HepG2 (cell line): Measurements from ENCODE around the gene E2F1. TPM values are rescaled to one million over a fixed set of nuclear protein-coding genes. Genes with fewer than 3 reads are reported as not detected.

Experiments used
- FOSL2 ChIP-seq: sonication (generic); formaldehyde crosslinking; IDR thresholded peaks from 2 replicates; pipeline ENCODE4 v1.4.0; 2020; ENCODE audit warnings: missing genetic modification reagents
- POLR2A ChIP-seq, 2 experiments: IDR thresholded peaks; 2 replicates each; pipeline ENCODE4 v1.6.1; 2011; ENCODE audit warnings: low read depth in 2 of 2, low read length in 2 of 2, mild to moderate bottlenecking in 1 of 2, moderate library complexity in 1 of 2; ENCODE audit not compliant: insufficient read depth in 1 of 2
- RARA ChIP-seq: IDR thresholded peaks from 2 replicates; pipeline ENCODE4 v1.6.1; 2016; ENCODE audit warnings: missing genetic modification reagents, missing compliant biosample characterization
- RXRB ChIP-seq: IDR thresholded peaks from 2 replicates; pipeline ENCODE4 v1.6.1; 2016; ENCODE audit warnings: borderline replicate concordance, missing genetic modification reagents, missing compliant biosample characterization
- SAFB2 ChIP-seq: sonication (generic); formaldehyde crosslinking; IDR thresholded peaks from 2 replicates; pipeline ENCODE4 v1.5.1; 2020; ENCODE audit warnings: missing genetic modification reagents, low read depth, mild to moderate bottlenecking, borderline replicate concordance
- SNAPC2 ChIP-seq: sonication (generic); formaldehyde crosslinking; IDR thresholded peaks from 2 replicates; pipeline ENCODE4 v1.8.1; 2022; ENCODE audit warnings: mild to moderate bottlenecking, missing genetic modification reagents
- ZNF674 ChIP-seq: sonication (generic); formaldehyde crosslinking; IDR thresholded peaks from 2 replicates; pipeline ENCODE4 v1.5.0; 2020; ENCODE audit warnings: low read depth, mild to moderate bottlenecking, missing genetic modification reagents
- ZNF768 ChIP-seq: sonication (generic); formaldehyde crosslinking; IDR thresholded peaks from 2 replicates; pipeline ENCODE4 v1.4.0; 2020; ENCODE audit warnings: missing genetic modification reagents
- ZNF883 ChIP-seq: sonication (generic); formaldehyde crosslinking; IDR thresholded peaks from 2 replicates; pipeline ENCODE4 v1.5.1; 2020; ENCODE audit warnings: mild to moderate bottlenecking, missing genetic modification reagents; ENCODE audit errors: not compliant biosample characterization
- ZNF891 ChIP-seq: sonication (generic); formaldehyde crosslinking; IDR thresholded peaks from 2 replicates; pipeline ENCODE4 v1.5.0; 2020; ENCODE audit warnings: mild to moderate bottlenecking, missing genetic modification reagents
- ZZZ3 ChIP-seq: sonication (generic); formaldehyde crosslinking; IDR thresholded peaks from 2 replicates; pipeline ENCODE4 v1.4.0; 2020; ENCODE audit warnings: missing genetic modification reagents, mild to moderate bottlenecking, borderline replicate concordance
- polyA plus RNA-seq, 8 experiments: library from polyadenylated mRNA; depleted of rRNA in 3 of 8; stranded (reverse) in 7 of 8; unstranded in 1 of 8; fragments of >200 nt; fragmentation: Illumina TruSeq in 4 of 8; extraction: Trizol in 4 of 8; gene quantifications; 2 replicates each; pipeline versions ENCODE4 v1.2.1 to v1.2.3, GENCODE V29; 2011 to 2016; ENCODE audit warnings: low read depth in 4 of 8, missing spikeins in 1 of 8, mixed read lengths in 1 of 8; ENCODE audit not compliant: insufficient read depth in 1 of 8
- total RNA-seq, 5 experiments: library from RNA; depleted of rRNA; stranded (reverse); fragments of >200 nt; fragmentation: Illumina TruSeq; extraction: Trizol; gene quantifications; 2 replicates each; pipeline ENCODE4 v1.2.3, GENCODE V29; 2016; ENCODE audit warnings: low read depth in 1 of 5
- TF ChIP-seq, protein P1 (sequence below): IDR thresholded peaks from 2 replicates; pipeline ENCODE4 v1.6.1; 2016; ENCODE audit warnings: missing genetic modification reagents, missing compliant biosample characterization
- TF ChIP-seq, protein P2 (sequence below): sonication (generic); formaldehyde crosslinking; IDR thresholded peaks from 2 replicates; pipeline ENCODE4 v1.4.0; 2020; ENCODE audit warnings: missing genetic modification reagents, borderline replicate concordance
- TF ChIP-seq, protein P3 (sequence below): sonication (generic); formaldehyde crosslinking; conservative IDR thresholded peaks from 2 replicates; pipeline ENCODE4 v1.8.0; 2022; ENCODE audit warnings: mild to moderate bottlenecking, moderate library complexity, missing genetic modification reagents
- TF ChIP-seq, protein P4 (sequence below): sonication (generic); formaldehyde crosslinking; IDR thresholded peaks from 2 replicates; pipeline ENCODE4 v1.9.0; 2022; ENCODE audit warnings: missing genetic modification reagents, mild to moderate bottlenecking, borderline replicate concordance
- TF ChIP-seq, protein P5 (sequence below): sonication (generic); formaldehyde crosslinking; IDR thresholded peaks from 2 replicates; pipeline ENCODE4 v1.5.1; 2020; ENCODE audit warnings: mild to moderate bottlenecking, missing genetic modification reagents, moderate library complexity
- TF ChIP-seq, protein P6 (sequence below): sonication (generic); IDR thresholded peaks from 2 replicates; pipeline ENCODE4 v1.6.1; 2016; ENCODE audit warnings: low read depth, borderline replicate concordance

The E2F1 gene
- total and polyA plus RNA-seq, 2 of the 13 experiments (the other 11 are each of a cell fraction or from before 2014, with no cell fraction given), result 25.5 to 39.4 TPM

DNA sequence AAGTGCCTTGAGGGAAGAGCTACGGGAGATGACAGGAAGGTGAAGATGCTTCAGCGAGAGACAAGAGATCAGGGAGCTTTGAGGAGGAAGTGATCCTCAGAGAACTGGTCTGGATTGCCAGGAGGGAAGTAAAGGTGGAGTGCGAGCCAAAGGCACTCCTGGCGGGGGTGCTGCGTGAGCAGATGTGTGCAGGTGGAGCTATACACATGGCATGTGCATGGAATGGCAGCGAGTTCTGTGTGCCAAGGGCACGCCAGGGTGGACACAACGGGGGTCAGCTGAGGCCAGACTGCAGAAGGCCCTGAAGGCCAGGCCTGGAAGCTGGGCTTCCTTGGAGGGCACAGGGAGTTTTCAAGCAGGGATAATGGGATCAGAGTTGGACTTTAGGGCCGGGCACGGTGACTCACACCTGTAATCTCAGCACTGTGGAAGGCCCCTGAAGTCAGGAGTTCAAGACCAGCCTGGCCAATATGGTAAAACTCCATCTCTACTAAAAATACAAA is 27.7 kb upstream of the E2F1 start (continued):
- TF ChIP-seq, protein P1, sequence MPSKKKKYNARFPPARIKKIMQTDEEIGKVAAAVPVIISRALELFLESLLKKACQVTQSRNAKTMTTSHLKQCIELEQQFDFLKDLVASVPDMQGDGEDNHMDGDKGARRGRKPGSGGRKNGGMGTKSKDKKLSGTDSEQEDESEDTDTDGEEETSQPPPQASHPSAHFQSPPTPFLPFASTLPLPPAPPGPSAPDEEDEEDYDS (CRISPR knock-in tag), result no peak
- TF ChIP-seq SAFB2 (CRISPR knock-in tag) (0 out of 2 replicates have a peak, but pooled peaks have one; percentile 30), ZNF891 (CRISPR knock-in tag) (peak; percentile 26; the same call in 1 of the 2 replicates), POLR2A (IDR thresholded peaks at IDR 0.05; ENCODE audit: insufficient read depth in 1 of 2, low read depth in 2 of 2, low read length in 2 of 2) (no peak), FOSL2 (CRISPR knock-in tag) (peak; percentile 44), ZNF768 (CRISPR knock-in tag) (peak; percentile 22; the same call in 1 of the 2 replicates), RXRB (CRISPR knock-in tag) (peak; percentile 62), SNAPC2 (CRISPR knock-in tag) (no peak), ZNF674 (no peak), RARA (0 out of 2 replicates have a peak, but pooled peaks have one; percentile 8), ZZZ3 (CRISPR knock-in tag) (0 out of 2 replicates have a peak, but pooled peaks have one; percentile 38), ZNF883 (CRISPR knock-in tag) (no peak)
- TF ChIP-seq, protein P2, sequence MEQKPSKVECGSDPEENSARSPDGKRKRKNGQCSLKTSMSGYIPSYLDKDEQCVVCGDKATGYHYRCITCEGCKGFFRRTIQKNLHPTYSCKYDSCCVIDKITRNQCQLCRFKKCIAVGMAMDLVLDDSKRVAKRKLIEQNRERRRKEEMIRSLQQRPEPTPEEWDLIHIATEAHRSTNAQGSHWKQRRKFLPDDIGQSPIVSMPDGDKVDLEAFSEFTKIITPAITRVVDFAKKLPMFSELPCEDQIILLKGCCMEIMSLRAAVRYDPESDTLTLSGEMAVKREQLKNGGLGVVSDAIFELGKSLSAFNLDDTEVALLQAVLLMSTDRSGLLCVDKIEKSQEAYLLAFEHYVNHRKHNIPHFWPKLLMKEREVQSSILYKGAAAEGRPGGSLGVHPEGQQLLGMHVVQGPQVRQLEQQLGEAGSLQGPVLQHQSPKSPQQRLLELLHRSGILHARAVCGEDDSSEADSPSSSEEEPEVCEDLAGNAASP, result peak; percentile 61; the same call in 1 of the 2 replicates
- TF ChIP-seq, protein P3, sequence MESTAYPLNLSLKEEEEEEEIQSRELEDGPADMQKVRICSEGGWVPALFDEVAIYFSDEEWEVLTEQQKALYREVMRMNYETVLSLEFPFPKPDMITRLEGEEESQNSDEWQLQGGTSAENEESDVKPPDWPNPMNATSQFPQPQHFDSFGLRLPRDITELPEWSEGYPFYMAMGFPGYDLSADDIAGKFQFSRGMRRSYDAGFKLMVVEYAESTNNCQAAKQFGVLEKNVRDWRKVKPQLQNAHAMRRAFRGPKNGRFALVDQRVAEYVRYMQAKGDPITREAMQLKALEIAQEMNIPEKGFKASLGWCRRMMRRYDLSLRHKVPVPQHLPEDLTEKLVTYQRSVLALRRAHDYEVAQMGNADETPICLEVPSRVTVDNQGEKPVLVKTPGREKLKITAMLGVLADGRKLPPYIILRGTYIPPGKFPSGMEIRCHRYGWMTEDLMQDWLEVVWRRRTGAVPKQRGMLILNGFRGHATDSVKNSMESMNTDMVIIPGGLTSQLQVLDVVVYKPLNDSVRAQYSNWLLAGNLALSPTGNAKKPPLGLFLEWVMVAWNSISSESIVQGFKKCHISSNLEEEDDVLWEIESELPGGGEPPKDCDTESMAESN (CRISPR knock-in tag), result no peak
- TF ChIP-seq, protein P4, sequence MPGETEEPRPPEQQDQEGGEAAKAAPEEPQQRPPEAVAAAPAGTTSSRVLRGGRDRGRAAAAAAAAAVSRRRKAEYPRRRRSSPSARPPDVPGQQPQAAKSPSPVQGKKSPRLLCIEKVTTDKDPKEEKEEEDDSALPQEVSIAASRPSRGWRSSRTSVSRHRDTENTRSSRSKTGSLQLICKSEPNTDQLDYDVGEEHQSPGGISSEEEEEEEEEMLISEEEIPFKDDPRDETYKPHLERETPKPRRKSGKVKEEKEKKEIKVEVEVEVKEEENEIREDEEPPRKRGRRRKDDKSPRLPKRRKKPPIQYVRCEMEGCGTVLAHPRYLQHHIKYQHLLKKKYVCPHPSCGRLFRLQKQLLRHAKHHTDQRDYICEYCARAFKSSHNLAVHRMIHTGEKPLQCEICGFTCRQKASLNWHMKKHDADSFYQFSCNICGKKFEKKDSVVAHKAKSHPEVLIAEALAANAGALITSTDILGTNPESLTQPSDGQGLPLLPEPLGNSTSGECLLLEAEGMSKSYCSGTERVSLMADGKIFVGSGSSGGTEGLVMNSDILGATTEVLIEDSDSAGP, result no peak
- TF ChIP-seq, protein P5, sequence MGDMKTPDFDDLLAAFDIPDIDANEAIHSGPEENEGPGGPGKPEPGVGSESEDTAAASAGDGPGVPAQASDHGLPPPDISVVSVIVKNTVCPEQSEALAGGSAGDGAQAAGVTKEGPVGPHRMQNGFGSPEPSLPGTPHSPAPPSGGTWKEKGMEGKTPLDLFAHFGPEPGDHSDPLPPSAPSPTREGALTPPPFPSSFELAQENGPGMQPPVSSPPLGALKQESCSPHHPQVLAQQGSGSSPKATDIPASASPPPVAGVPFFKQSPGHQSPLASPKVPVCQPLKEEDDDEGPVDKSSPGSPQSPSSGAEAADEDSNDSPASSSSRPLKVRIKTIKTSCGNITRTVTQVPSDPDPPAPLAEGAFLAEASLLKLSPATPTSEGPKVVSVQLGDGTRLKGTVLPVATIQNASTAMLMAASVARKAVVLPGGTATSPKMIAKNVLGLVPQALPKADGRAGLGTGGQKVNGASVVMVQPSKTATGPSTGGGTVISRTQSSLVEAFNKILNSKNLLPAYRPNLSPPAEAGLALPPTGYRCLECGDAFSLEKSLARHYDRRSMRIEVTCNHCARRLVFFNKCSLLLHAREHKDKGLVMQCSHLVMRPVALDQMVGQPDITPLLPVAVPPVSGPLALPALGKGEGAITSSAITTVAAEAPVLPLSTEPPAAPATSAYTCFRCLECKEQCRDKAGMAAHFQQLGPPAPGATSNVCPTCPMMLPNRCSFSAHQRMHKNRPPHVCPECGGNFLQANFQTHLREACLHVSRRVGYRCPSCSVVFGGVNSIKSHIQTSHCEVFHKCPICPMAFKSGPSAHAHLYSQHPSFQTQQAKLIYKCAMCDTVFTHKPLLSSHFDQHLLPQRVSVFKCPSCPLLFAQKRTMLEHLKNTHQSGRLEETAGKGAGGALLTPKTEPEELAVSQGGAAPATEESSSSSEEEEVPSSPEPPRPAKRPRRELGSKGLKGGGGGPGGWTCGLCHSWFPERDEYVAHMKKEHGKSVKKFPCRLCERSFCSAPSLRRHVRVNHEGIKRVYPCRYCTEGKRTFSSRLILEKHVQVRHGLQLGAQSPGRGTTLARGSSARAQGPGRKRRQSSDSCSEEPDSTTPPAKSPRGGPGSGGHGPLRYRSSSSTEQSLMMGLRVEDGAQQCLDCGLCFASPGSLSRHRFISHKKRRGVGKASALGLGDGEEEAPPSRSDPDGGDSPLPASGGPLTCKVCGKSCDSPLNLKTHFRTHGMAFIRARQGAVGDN, result peak; percentile 32; the same call in 1 of the 2 replicates
- TF ChIP-seq, protein P6, sequence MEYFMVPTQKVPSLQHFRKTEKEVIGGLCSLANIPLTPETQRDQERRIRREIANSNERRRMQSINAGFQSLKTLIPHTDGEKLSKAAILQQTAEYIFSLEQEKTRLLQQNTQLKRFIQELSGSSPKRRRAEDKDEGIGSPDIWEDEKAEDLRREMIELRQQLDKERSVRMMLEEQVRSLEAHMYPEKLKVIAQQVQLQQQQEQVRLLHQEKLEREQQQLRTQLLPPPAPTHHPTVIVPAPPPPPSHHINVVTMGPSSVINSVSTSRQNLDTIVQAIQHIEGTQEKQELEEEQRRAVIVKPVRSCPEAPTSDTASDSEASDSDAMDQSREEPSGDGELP, result no peak
